ENCODE data around the gene LOXHD1.

GRCh38 chr18:46554406-46555080 lies 102.5 kb downstream of the LOXHD1 start:
- TF ChIP-seq FOXK1 (CRISPR knock-in tag; IDR thresholded peaks at IDR 0.05) (no peak), USF1 (CRISPR knock-in tag; IDR thresholded peaks at IDR 0.05) (no peak), CTCF (IDR thresholded peaks at IDR 0.05) (no peak), ATF3 (CRISPR knock-in tag; conservative IDR thresholded peaks at IDR 0.05) (no peak), JAZF1 (CRISPR knock-in tag; IDR thresholded peaks at IDR 0.05) (no peak), ATF6 (CRISPR knock-in tag; IDR thresholded peaks at IDR 0.05) (no peak), ARID4B (CRISPR knock-in tag; IDR thresholded peaks at IDR 0.05; ENCODE audit: borderline replicate concordance) (no peak), PREB (CRISPR knock-in tag; IDR thresholded peaks at IDR 0.05; ENCODE audit: borderline replicate concordance) (no peak), JUN (CRISPR knock-in tag; IDR thresholded peaks at IDR 0.05) (no peak), MXD4 (CRISPR knock-in tag; IDR thresholded peaks at IDR 0.05; ENCODE audit: borderline replicate concordance) (no peak), NR3C1 (CRISPR knock-in tag; conservative IDR thresholded peaks at IDR 0.05; ENCODE audit: low read depth) (no peak), PRDM15 (CRISPR knock-in tag; IDR thresholded peaks at IDR 0.05) (no peak), NFYB (CRISPR knock-in tag; conservative IDR thresholded peaks at IDR 0.05; ENCODE audit: low read depth) (no peak)
